GM21390 (cell line): ENCODE data around the gene DPT.

Experiments used
- ATAC-seq: cut with Tn5 transposase; IDR thresholded peaks from one replicate; pipeline ENCODE4 v1.9.1; 2021; ENCODE audit not compliant: unreplicated experiment

DPT gene

GRCh38 chr1:168706391-168706992 is 22.5 kb downstream of the DPT start:
- ATAC-seq, result no peak

- no peak for ATAC-seq
Observed at GRCh38 chr1:168700575-168701268, 28.3 kb downstream of the DPT start.

GRCh38 chr1:168698453-168698852 is 30.6 kb downstream of the DPT start:
- ATAC-seq, result no peak

- no peak for ATAC-seq
Observed at GRCh38 chr1:168697356-168698126, 31.5 kb downstream of the DPT start.

GRCh38 chr1:168696125-168696760 is 32.8 kb downstream of the DPT start:
- ATAC-seq, result no peak

DNA sequence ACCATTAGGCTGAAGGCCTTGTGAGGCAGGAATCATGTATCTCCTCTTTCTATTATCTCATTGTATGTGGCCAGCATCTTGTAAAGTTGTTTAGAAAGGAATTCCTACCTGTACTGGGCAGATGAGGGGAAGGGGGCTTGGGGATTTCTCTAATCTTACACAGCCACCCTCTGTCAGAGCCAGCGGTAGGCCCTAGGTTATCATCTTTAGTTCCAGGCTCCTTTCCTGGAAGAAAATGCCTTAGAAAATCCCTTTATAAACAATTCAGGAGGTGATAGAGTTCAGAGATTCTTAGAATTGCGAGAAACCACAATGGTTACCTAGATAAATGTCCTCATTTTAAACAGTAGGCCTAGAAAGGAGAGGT is 35.2 kb downstream of the DPT start:
- ATAC-seq, result no peak

DNA sequence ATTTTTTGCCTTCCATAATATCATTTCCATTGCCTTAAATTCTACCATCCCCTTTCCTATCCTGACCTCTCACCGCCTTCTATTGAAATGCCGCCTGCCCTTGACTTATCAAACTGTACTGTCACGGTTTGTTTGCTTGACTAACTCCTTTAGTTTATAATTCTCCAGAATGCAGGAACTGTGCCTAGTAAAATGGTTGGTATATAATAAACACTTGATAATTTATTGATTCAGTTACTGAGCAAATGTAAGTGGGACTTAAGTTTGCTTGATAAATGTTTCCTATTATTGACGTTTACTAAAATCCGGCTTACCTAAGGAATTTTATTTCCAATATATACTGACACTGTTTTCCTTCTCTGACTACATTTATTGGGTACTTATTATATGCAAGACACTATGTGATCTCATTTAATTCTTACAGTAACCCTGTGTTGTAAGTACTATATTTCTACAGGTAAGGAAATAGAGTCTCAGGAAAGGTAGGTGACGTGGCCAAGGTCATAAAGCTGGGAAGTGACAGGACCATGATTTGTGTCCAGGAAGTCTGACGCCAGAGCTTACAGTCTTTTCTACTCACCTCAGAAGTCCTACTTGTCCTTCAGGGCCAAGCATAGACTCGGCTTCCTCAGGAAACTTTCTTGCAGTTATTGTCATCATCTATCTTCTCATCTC is 35.7 kb downstream of the DPT start:
- no peak for ATAC-seq

DNA sequence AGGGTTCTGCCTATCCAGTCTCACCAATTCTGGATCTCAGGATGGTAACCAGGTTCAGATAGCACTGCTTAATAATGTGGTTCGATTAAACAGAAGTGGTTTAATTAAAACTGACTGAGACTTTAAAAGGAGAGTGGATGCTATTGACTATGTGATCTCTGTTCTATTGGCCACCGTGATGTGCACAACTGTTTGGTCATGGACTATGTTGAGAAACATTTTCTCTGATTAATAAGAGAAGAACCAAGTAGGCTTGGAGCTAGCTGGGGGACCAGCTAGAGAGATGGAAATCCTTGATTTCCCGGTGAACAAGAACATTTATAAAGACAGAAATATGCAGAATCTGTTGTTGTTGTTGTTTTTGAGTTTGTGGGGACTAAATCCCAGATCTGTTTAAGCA is 36.5 kb downstream of the DPT start:
- no peak for ATAC-seq

DNA sequence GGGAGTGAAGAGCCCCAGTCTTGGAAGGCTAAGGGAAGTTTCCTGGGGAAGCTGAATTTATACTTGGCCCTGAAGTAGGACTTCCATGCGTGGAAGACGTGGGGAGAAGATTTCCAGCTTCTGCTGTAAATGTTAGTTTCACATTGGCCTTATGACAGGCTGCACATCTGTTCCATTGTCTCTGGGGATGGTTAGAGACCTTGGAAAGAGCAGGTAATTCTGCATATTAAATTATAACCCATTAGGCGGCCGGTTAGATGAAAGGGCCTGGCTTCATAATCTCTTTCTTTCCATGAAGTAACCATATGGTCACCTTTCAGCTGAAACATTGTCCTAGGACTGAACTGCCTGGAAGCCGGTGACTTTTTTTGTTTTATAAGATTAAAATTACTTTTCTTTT is 37.5 kb downstream of the DPT start:
- no peak for ATAC-seq

GRCh38 chr1:168689726-168690602 is 39.0 kb downstream of the DPT start:
- ATAC-seq, result no peak

- no peak for ATAC-seq
Observed at GRCh38 chr1:168689327-168689657, 39.7 kb downstream of the DPT start.

DNA sequence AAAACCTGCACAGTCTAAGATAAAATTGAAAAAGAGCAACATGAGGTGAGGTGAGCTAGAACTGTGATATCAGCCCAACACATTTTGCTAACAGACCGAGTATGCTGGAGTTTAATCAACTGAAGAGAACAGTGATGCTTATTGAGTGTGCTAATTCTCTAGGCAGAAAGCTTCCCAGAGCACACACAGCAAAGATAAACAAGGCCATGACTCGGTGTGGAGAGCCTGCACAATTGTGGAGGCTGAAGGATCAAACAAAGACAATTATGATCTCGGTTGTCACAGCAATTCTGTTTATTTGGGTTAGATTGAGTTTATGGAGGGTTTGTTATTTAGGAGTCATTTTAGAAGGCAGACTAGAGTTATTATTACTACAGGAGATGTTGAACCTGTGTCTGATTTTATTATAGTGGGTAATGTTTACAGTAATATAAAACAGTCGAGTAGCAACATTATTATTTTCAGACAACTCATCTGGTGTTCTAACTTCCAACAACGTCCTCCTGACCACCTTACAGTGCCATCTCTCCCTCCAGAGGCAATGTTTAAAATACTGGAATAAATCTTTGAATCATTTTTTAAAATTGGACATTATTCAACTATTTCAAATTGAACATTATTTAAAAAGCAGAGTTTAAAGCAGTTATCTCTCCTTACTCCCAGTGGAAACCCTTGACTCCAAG is 40.2 kb downstream of the DPT start:
- ATAC-seq, result no peak

DNA sequence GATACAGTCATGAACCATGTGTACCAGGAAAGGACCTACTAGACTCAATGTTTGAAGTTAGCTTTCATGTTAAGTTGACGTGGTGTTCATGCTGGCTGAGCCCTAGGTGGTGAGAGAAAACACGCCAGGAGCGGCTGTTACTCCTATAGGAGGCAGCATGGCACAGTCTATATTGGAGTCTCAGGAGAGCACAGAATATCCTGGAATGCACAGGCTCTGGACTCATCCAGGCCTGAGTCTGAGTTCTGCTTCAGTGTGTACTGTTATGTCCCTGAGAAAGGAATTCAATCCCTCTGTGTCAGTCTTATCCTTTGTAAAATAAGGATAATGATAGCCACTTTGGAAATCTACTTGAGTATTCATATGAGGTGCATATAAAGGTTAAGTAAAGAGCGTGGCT is 41.2 kb downstream of the DPT start:
- no peak for ATAC-seq

- ATAC-seq, result no peak
Observed at GRCh38 chr1:168686666-168687065, 42.3 kb downstream of the DPT start.

GRCh38 chr1:168683871-168684270 is 45.1 kb downstream of the DPT start:
- ATAC-seq, result no peak

DNA sequence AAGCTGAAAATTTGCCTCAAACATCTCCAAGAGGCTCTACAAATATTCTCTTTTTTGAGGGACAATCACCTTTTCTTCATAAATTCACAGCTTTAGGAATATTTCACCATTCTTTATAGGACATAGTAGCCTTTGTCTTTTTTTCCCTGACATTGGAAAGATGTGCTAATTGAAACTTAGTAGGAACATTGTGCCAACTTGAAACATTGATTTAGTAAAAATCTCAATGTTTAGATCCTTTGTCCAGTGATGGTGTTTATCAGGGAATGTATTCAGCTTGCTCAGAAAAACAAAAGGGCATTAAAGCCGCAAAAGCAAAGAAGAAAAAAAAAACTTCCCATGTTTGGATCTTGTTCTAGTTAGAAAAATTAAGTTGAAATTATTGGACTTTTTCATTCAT is 52.1 kb downstream of the DPT start:
- no peak for ATAC-seq

- ATAC-seq, result no peak
Observed at GRCh38 chr1:168676029-168676812, 52.8 kb downstream of the DPT start.

GRCh38 chr1:168673974-168674683 is 54.9 kb downstream of the DPT start:
- ATAC-seq, result no peak
